HEK293 (cell line): ENCODE results near the gene HOXB9.

Experiments used
- CTCF ChIA-PET: fragments of 350-600 bp; formaldehyde crosslinking; extraction: SDS; loops from one replicate; lab custom pipeline; 2021; ENCODE audit warnings: antibody characterized with exemption; lab: Yijun Ruan, JAX
- POLR2A ChIA-PET: fragments of 300-600 bp; formaldehyde crosslinking; extraction: SDS; loops from one replicate; lab custom pipeline; 2020; ENCODE audit warnings: antibody characterized with exemption, inconsistent platforms; lab: Yijun Ruan, JAX
- H3K27ac ChIP-seq: fragments of 200-500 bp; sonication (Bioruptor generic); 2 replicates; pipeline ENCODE4 v1.5.1; 2014; ENCODE audit warnings: low read depth, low read length, control low read depth, inconsistent platforms; ENCODE audit errors: extremely low read depth
- H3K36me3 ChIP-seq, 2 experiments: fragments of 200-500 bp in 1 of 2; sonication (Bioruptor generic) in 1 of 2; 1 replicate in 1 of 2; 2 replicates in 1 of 2; pipeline ENCODE4 v1.5.1; 2014 to 2017; ENCODE audit warnings: inconsistent platforms in 2 of 2, low read length in 2 of 2; ENCODE audit not compliant: control insufficient read depth in 2 of 2, insufficient read depth in 1 of 2
- H3K4me1 ChIP-seq: fragments of 200-500 bp; sonication (Bioruptor generic); 2 replicates; pipeline ENCODE4 v1.5.1; 2014; ENCODE audit warnings: mild to moderate bottlenecking, low read length, inconsistent platforms; ENCODE audit not compliant: control insufficient read depth, insufficient read depth
- H3K4me3 ChIP-seq: 2 replicates; pipeline ENCODE4 v1.5.1; 2011; ENCODE audit warnings: low read depth, mild to moderate bottlenecking, control low read depth, low read length, moderate library complexity
- H3K9me3 ChIP-seq: fragments of 200-500 bp; sonication (Bioruptor generic); 2 replicates; pipeline ENCODE4 v1.5.1; 2014; ENCODE audit warnings: low read depth, low read length, inconsistent platforms; ENCODE audit not compliant: control insufficient read depth, insufficient read depth
- ELK4 ChIP-seq: IDR thresholded peaks from 2 replicates; pipeline ENCODE4 v1.6.1; 2011; ENCODE audit warnings: mild to moderate bottlenecking, low read depth, low read length, borderline replicate concordance
- KLF7 ChIP-seq: fragments of 450-650 bp; formaldehyde crosslinking; IDR thresholded peaks from 2 replicates; pipeline ENCODE4 v1.5.1; 2016; ENCODE audit warnings: missing biosample characterization, missing genetic modification characterization, borderline replicate concordance
- MEIS1 ChIP-seq: sonication (generic); formaldehyde crosslinking; IDR thresholded peaks from 2 replicates; pipeline ENCODE4 v1.8.1; 2022; ENCODE audit warnings: missing genetic modification reagents, mild to moderate bottlenecking, borderline replicate concordance
- OVOL3 ChIP-seq: fragments of 450-650 bp; formaldehyde crosslinking; IDR thresholded peaks from 2 replicates; pipeline ENCODE4 v1.5.1; 2016; ENCODE audit warnings: missing biosample characterization, missing genetic modification characterization
- RBAK ChIP-seq: fragments of 450-650 bp; formaldehyde crosslinking; IDR thresholded peaks from 2 replicates; pipeline ENCODE4 v1.5.1; 2016; ENCODE audit warnings: missing biosample characterization, missing genetic modification characterization
- SCRT2 ChIP-seq: fragments of 450-650 bp; formaldehyde crosslinking; IDR thresholded peaks from 2 replicates; pipeline ENCODE4 v1.5.1; 2016; ENCODE audit warnings: missing biosample characterization, missing genetic modification characterization
- SP3 ChIP-seq: fragments of 450-650 bp; formaldehyde crosslinking; IDR thresholded peaks from 2 replicates; pipeline ENCODE4 v1.5.1; 2016; ENCODE audit warnings: missing biosample characterization, missing genetic modification characterization
- TRIM28 ChIP-seq: IDR thresholded peaks from 2 replicates; pipeline ENCODE4 v1.6.1; 2011; ENCODE audit warnings: low read length, control low read depth, borderline replicate concordance
- TSHZ1 ChIP-seq: fragments of 450-650 bp; formaldehyde crosslinking; IDR thresholded peaks from 2 replicates; pipeline ENCODE4 v1.5.1; 2016; ENCODE audit warnings: missing biosample characterization, missing genetic modification characterization, borderline replicate concordance
- ZBTB11 ChIP-seq: fragments of 450-650 bp; formaldehyde crosslinking; conservative IDR thresholded peaks from 2 replicates; pipeline ENCODE4 v1.5.1; 2016; ENCODE audit warnings: low read depth, missing biosample characterization, missing genetic modification characterization
- ZBTB44 ChIP-seq: fragments of 450-650 bp; IDR thresholded peaks from 2 replicates; pipeline ENCODE4 v1.5.1; 2018; ENCODE audit warnings: missing biosample characterization, mild to moderate bottlenecking, missing genetic modification characterization
- ZNF140 ChIP-seq: fragments of 450-650 bp; formaldehyde crosslinking; IDR thresholded peaks from 2 replicates; pipeline ENCODE4 v1.5.1; 2016; ENCODE audit warnings: missing biosample characterization, missing genetic modification characterization
- ZNF169 ChIP-seq: fragments of 450-650 bp; formaldehyde crosslinking; IDR thresholded peaks from 2 replicates; pipeline ENCODE4 v1.5.1; 2016; ENCODE audit warnings: missing biosample characterization, missing genetic modification characterization
- ZNF214 ChIP-seq: fragments of 450-650 bp; formaldehyde crosslinking; IDR thresholded peaks from 2 replicates; pipeline ENCODE4 v1.5.1; 2017; ENCODE audit warnings: missing biosample characterization, mild to moderate bottlenecking, missing genetic modification characterization, borderline replicate concordance
- ZNF24 ChIP-seq: fragments of 450-650 bp; formaldehyde crosslinking; IDR thresholded peaks from 2 replicates; pipeline ENCODE4 v1.5.1; 2016; ENCODE audit warnings: missing biosample characterization, missing genetic modification characterization
- ZNF302 ChIP-seq: fragments of 450-650 bp; formaldehyde crosslinking; IDR thresholded peaks from 2 replicates; pipeline ENCODE4 v1.5.1; 2016; ENCODE audit warnings: missing biosample characterization, missing genetic modification characterization, low read depth
- ZNF311 ChIP-seq: fragments of 450-650 bp; formaldehyde crosslinking; IDR thresholded peaks from 2 replicates; pipeline ENCODE4 v1.5.1; 2017; ENCODE audit warnings: missing biosample characterization, missing genetic modification characterization, borderline replicate concordance
- ZNF423 ChIP-seq: fragments of 450-650 bp; formaldehyde crosslinking; IDR thresholded peaks from 2 replicates; pipeline ENCODE4 v1.5.1; 2016; ENCODE audit warnings: missing biosample characterization, missing genetic modification characterization
- ZNF514 ChIP-seq: fragments of 450-650 bp; formaldehyde crosslinking; IDR thresholded peaks from 2 replicates; pipeline ENCODE4 v1.5.1; 2016; ENCODE audit warnings: missing biosample characterization, missing genetic modification characterization
- ZNF521 ChIP-seq: fragments of 450-650 bp; formaldehyde crosslinking; IDR thresholded peaks from 2 replicates; pipeline ENCODE4 v1.5.1; 2017; ENCODE audit warnings: missing biosample characterization, mild to moderate bottlenecking, missing genetic modification characterization
- ZNF555 ChIP-seq: fragments of 450-650 bp; formaldehyde crosslinking; conservative IDR thresholded peaks from 2 replicates; pipeline ENCODE4 v1.5.1; 2017; ENCODE audit warnings: missing biosample characterization, mild to moderate bottlenecking, missing genetic modification characterization, inconsistent platforms
- ZNF571 ChIP-seq: fragments of 450-650 bp; formaldehyde crosslinking; IDR thresholded peaks from 2 replicates; pipeline ENCODE4 v1.5.0; 2017; ENCODE audit warnings: missing biosample characterization, missing genetic modification characterization

Gene HOXB9

DNA sequence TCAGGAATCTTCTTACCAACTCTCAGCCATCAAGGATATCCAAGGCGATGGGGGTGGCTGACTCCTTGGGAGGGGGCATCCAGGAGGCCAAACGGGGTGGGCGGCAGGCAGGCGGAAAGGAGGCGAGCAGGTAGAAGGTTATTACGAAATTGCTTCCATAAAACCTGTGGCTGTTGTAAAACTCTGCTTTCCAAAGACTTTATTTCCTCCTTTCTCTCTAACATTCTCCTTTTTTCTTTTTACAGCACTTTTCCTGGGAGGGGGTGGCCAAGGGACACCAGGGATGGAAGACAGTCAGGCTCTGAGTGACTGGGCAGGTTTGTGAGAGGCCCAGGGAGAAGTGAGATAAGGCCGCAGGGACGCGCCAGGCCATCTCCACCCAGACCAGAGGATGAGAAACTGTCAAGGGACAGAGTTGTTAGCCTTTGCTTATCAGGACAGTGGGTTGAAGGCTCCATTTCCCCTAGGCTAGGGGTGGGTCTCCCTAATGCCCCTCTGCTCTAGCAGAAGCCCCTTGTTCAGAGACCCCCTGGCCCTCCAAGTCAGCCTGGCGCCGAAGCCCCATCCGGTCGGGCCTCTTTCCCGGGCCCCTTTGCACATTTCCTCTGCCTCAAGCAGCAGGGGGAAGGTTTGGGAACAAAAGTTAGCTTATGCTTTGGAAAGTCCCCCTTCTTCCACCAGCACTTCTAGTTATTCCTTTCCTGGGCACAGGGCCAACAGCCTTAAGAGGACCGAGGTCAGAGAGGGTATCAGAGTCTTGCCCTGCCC is 5.0 kb upstream of the HOXB9 start (continued):
- TF ChIP-seq SP3 (no peak), TRIM28 (no peak)

DNA sequence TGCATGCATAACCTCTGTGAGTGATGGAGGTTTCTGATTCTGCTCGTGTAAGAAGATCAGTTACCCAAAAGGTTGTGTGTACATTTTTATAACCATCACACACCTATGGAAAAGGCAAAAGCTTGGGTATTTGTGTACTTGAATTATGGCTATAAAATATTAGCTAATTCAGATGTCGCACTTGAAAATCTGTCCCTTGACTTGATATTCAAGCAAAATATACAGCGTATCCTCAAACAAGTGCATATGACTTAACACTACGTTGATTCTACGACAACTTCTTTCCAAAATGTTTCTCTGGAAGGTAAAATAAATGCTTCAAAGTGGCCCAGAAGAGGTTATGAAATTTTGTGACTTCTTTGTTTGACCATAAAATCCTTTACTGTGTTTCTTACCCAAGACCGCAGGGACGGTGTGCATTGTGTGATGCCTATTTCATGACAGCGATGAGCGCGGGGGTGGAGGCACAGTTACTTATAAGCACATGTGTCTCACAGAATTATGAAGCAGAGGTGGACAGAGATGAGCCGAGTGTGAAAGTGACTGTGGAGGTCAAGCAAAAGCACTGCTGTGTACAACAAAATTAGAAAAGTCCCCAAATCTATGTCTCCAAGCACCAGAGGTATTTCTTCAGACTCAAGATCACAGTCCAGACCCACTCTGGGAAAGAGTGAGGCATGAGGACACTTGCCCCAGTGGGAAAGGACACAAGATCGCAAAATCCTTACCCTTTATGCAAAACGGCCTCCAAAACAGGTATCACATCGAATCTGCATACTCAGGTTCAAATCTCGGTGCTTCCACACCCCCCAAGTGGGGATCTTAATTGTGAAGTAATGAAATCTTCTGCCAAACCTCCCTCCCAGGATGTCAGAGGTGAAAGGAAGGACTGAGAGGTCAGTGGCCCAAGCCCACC is 4.1 kb upstream of the HOXB9 start:
- POLR2A ChIA-PET = interaction anchor here (0.6 to 1.5 kb wide), 2 partner anchors 10 to 436 kb away, joined by 5 to 7 read pairs; no protein-coding TSS in a partner anchor
- H3K4me3 ChIP-seq = no peak overlapping the region
- CTCF ChIA-PET = interaction anchor here (0.6 to 1.1 kb wide), 2 partner anchors 9 to 323 kb away, joined by 3 read pairs; no protein-coding TSS in a partner anchor
- H3K4me1 ChIP-seq = peaks cover 6% of the 10 kb centered on the region; the same call in 1 of the 2 replicates
- H3K27ac ChIP-seq = no peak overlapping the region
- H3K9me3 ChIP-seq = no peaks in the 10 kb centered on the region
- peaks cover 0 to 38% of the 10 kb centered on the region in 2 experiments; a peak in 2 of 3 replicates for H3K36me3 ChIP-seq
- TF ChIP-seq TSHZ1 (tag by site-specific recombination) = no peak
- TF ChIP-seq KLF7 (tag by site-specific recombination) = no peak
- TF ChIP-seq ZBTB44 = no peak
- no peak for TF ChIP-seq ZNF521
- no peak for TF ChIP-seq ZNF423 (tag by site-specific recombination)
- no peak for TF ChIP-seq SCRT2 (tag by site-specific recombination)
- no peak for TF ChIP-seq ZNF302 (tag by site-specific recombination)
- TF ChIP-seq ZNF214 (tag by site-specific recombination) = no peak
- TF ChIP-seq ZNF514 (tag by site-specific recombination) = no peak
- no peak for TF ChIP-seq ZNF169 (tag by site-specific recombination)
- TF ChIP-seq MEIS1 (CRISPR knock-in tag) = no peak
- TF ChIP-seq ZNF24 (tag by site-specific recombination) = no peak

DNA sequence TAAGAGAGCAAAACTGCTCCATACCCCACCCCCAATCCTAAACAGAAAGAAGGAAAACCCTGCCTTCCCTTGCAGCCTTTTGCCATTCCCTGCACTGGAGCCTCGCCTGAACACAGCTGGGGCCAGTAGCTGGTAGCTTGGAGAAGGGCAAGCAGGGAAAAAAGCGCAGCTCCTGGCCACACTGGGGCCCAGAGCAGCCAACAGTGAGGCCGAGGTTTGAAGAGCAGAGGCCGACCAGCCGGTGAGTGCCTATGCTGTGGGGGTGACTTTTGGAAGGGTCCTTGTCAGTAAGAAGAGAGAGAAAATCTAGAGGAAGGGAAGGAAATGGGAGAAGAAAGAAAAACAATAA is 3.2 kb upstream of the HOXB9 start:
- ChIA-PET CTCF (interaction anchor here (1.0 to 1.1 kb wide), 2 partner anchors 10 to 162 kb away, joined by 3 to 4 read pairs; no protein-coding TSS in a partner anchor), POLR2A (interaction anchor here (0.6 to 1.5 kb wide), 2 partner anchors 10 to 436 kb away, joined by 5 to 7 read pairs; no protein-coding TSS in a partner anchor)
- Histone ChIP-seq H3K27ac (no peak overlapping the region), H3K4me1 (peaks cover 6% of the 10 kb centered on the region; the same call in 1 of the 2 replicates), H3K4me3 (no peak overlapping the region), H3K9me3 (no peaks in the 10 kb centered on the region), H3K36me3 (peaks cover 0 to 30% of the 10 kb centered on the region in 2 experiments; a peak in 1 of 3 replicates)
- TF ChIP-seq ZNF555 (tag by site-specific recombination) (no peak), ELK4 (no peak), ZBTB11 (no peak), ZNF311 (tag by site-specific recombination) (no peak), ZNF571 (tag by site-specific recombination) (no peak), ZNF140 (no peak), OVOL3 (no peak), RBAK (no peak)
